IMR-90 (cell line): ENCODE data around the gene RP2.

Experiments used
- BHLHE40 ChIP-seq: fragments of 150-350 bp; IDR thresholded peaks from 2 replicates; pipeline ENCODE4 v1.6.1; 2016; ENCODE audit warnings: mild to moderate bottlenecking, low read depth, low read length
- CTCF ChIP-seq: conservative IDR thresholded peaks from 2 replicates; pipeline ENCODE4 v1.5.1; 2012; ENCODE audit warnings: mild to moderate bottlenecking, low read depth, low read length, improper control_type of control experiment
- RAD21 ChIP-seq: IDR thresholded peaks from 2 replicates; pipeline ENCODE4 v1.6.1; 2012; ENCODE audit warnings: low read length, improper control_type of control experiment
- RFX5 ChIP-seq: IDR thresholded peaks from 2 replicates; pipeline ENCODE4 v1.8.0; 2012; ENCODE audit warnings: low read depth, mild to moderate bottlenecking, low read length, moderate library complexity

- TF ChIP-seq CTCF: no peak
- TF ChIP-seq RAD21: no peak
- no peak for TF ChIP-seq BHLHE40
- TF ChIP-seq RFX5: no peak
These were observed 80.8 kb downstream of the RP2 start for GRCh38 chrX:46917622-46918021.
